Measurements from ENCODE around the gene COL1A2.

- TF ChIP-seq CTCF (conservative IDR thresholded peaks at IDR 0.05 in 1 of 2, IDR thresholded peaks at IDR 0.05 in 1 of 2; ENCODE audit: low read depth in 1 of 2, low read length in 2 of 2) (no peak), EZH2 (IDR thresholded peaks at IDR 0.05; ENCODE audit: low read length, missing control alignments) (no peak)
Observed at GRCh38 chr7:94440451-94441039, 45.9 kb downstream of the COL1A2 start.

Measured in fibroblast of lung (primary cell).